OCI-LY7 (cell line): Measurements from ENCODE around the gene MACF1. TPM values are rescaled to one million over a fixed set of nuclear protein-coding genes. Genes with fewer than 3 reads are reported as not detected.
"Not testable (repeated sequence)": the region's sequence is repeated elsewhere in the genome, so short reads cannot be mapped to it uniquely, and the experiment has no call there.

ENCODE experiments used
- BruUV-seq: library from RNA; stranded (reverse); fragments of 400-500 nt; replicated peaks from 2 replicates; lab custom pipeline; 2021; lab: Mats Ljungman, UMichigan
- CTCF ChIA-PET: fragments of 300-600 bp; sonication (Branson Sonifier 250); formaldehyde crosslinking; loops from one replicate; lab custom pipeline; 2022; ENCODE audit warnings: antibody characterized with exemption; ENCODE audit not compliant: unreplicated experiment; lab: Charles Lee
- POLR2A ChIA-PET: fragments of 300-600 bp; sonication (Branson Sonifier 250); formaldehyde crosslinking; loops from one replicate; lab custom pipeline; 2022; ENCODE audit warnings: antibody characterized with exemption; lab: Charles Lee
- DNase-seq: peaks from one replicate; pipeline ENCODE4 v3.0.0-alpha.2; 2015; ENCODE audit warnings: low spot score
- H2AFZ ChIP-seq: fragments of 200-600 bp; sonication (generic), shearing (Covaris generic); 2 replicates; pipeline ENCODE4 v1.6.1; 2014; ENCODE audit warnings: mild to moderate bottlenecking, antibody characterized with exemption, low read length, moderate library complexity
- H3K27ac ChIP-seq: fragments of 200-600 bp; sonication (generic); 2 replicates; pipeline ENCODE4 v1.5.1; 2014; ENCODE audit warnings: mixed run types, low read depth, mild to moderate bottlenecking, moderate library complexity, low read length, inconsistent platforms; ENCODE audit not compliant: poor library complexity, severe bottlenecking
- H3K36me3 ChIP-seq: fragments of 200-600 bp; sonication (generic); 2 replicates; pipeline ENCODE4 v1.6.1; 2014; ENCODE audit warnings: mild to moderate bottlenecking, antibody characterized with exemption, low read length, moderate library complexity, mixed read lengths; ENCODE audit not compliant: insufficient read depth
- H3K4me1 ChIP-seq: fragments of 200-600 bp; sonication (generic); 2 replicates; pipeline ENCODE4 v1.5.1; 2014; ENCODE audit warnings: mild to moderate bottlenecking, low read length; ENCODE audit not compliant: insufficient read depth, poor library complexity, severe bottlenecking
- H3K4me2 ChIP-seq: fragments of 200-600 bp; sonication (generic); 2 replicates; pipeline ENCODE4 v1.6.1; 2014; ENCODE audit warnings: mild to moderate bottlenecking, low read length
- H3K4me3 ChIP-seq: fragments of 200-600 bp; sonication (generic); 2 replicates; pipeline ENCODE4 v1.5.1; 2014; ENCODE audit warnings: mild to moderate bottlenecking, low read depth, low read length; ENCODE audit not compliant: poor library complexity, severe bottlenecking
- H3K79me2 ChIP-seq: fragments of 200-600 bp; sonication (generic); 2 replicates; pipeline ENCODE4 v1.6.1; 2016; ENCODE audit warnings: low read depth, mild to moderate bottlenecking, low read length, moderate library complexity, mixed read lengths; ENCODE audit not compliant: insufficient read depth
- H3K9me2 ChIP-seq: fragments of 200-600 bp; sonication (generic); 2 replicates; pipeline ENCODE4 v1.6.1; 2016; ENCODE audit warnings: mild to moderate bottlenecking, low read length, mixed read lengths; ENCODE audit not compliant: insufficient read depth
- H3K9me3 ChIP-seq: fragments of 200-600 bp; sonication (generic); 2 replicates; pipeline ENCODE4 v1.6.1; 2014; ENCODE audit warnings: mild to moderate bottlenecking, mixed run types, low read length, mixed read lengths
- H4K20me1 ChIP-seq: fragments of 200-600 bp; sonication (generic); 2 replicates; pipeline ENCODE4 v1.6.1; 2014; ENCODE audit warnings: mild to moderate bottlenecking, antibody characterized with exemption, low read length, moderate library complexity, mixed read lengths; ENCODE audit not compliant: insufficient read depth
- EZH2phosphoT487 ChIP-seq: fragments of 200-600 bp; sonication (generic); IDR thresholded peaks from 2 replicates; pipeline ENCODE4 v1.6.1; 2018; ENCODE audit warnings: low read depth, borderline replicate concordance, mild to moderate bottlenecking, mixed run types, antibody characterized with exemption, low read length, moderate library complexity, mixed read lengths
- intact Hi-C: fragments of 100-400 bp; cut with micrococcal nuclease; formaldehyde crosslinking; loops from one replicate; pipeline ENCODE4 v1.10.0; 2022; ENCODE audit not compliant: unreplicated experiment
- total RNA-seq, 2 experiments: library from RNA; depleted of rRNA in 1 of 2; stranded (reverse); fragments of >200 nt in 1 of 2; shearing (Covaris generic) in 1 of 2; gene quantifications; 2 replicates each; pipeline ENCODE4 v1.2.3, GENCODE V29; 2014 to 2022
- TF ChIP-seq, protein P1 (sequence below): fragments of 200-600 bp; sonication (generic); conservative IDR thresholded peaks from 2 replicates; pipeline ENCODE4 v1.5.1; 2014; ENCODE audit warnings: mild to moderate bottlenecking, antibody characterized with exemption, low read length, moderate library complexity, mixed read lengths

Gene MACF1
- total RNA-seq, 2 experiments from 2014 or later = 211 to 220 TPM

- DNase-seq = no peak
- peaks cover 53% of the 10 kb centered on the region; the same call in 1 of the 2 replicates for H3K36me3 ChIP-seq
- CTCF ChIA-PET = interaction anchor here (0.6 kb wide), 1 partner anchor 1146 kb away, joined by 3 read pairs; no protein-coding TSS in a partner anchor
- H3K9me3 ChIP-seq = no peaks in the 10 kb centered on the region
- POLR2A ChIA-PET = no interaction called here
- H3K4me2 ChIP-seq = no peak overlapping the region
- BruUV-seq = no TSS peak
- intact Hi-C loops = no loop called here
- no peak overlapping the region for H3K27ac ChIP-seq
- H3K79me2 ChIP-seq = no peaks in the 10 kb centered on the region
- H3K4me3 ChIP-seq = no peak overlapping the region
- no peaks in the 10 kb centered on the region for H4K20me1 ChIP-seq
- H3K4me1 ChIP-seq = no peaks in the 10 kb centered on the region
- H2AFZ ChIP-seq = no peak overlapping the region
- TF ChIP-seq, protein P1, sequence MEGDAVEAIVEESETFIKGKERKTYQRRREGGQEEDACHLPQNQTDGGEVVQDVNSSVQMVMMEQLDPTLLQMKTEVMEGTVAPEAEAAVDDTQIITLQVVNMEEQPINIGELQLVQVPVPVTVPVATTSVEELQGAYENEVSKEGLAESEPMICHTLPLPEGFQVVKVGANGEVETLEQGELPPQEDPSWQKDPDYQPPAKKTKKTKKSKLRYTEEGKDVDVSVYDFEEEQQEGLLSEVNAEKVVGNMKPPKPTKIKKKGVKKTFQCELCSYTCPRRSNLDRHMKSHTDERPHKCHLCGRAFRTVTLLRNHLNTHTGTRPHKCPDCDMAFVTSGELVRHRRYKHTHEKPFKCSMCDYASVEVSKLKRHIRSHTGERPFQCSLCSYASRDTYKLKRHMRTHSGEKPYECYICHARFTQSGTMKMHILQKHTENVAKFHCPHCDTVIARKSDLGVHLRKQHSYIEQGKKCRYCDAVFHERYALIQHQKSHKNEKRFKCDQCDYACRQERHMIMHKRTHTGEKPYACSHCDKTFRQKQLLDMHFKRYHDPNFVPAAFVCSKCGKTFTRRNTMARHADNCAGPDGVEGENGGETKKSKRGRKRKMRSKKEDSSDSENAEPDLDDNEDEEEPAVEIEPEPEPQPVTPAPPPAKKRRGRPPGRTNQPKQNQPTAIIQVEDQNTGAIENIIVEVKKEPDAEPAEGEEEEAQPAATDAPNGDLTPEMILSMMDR = no peak
- no peak for TF ChIP-seq EZH2phosphoT487
- H3K9me2 ChIP-seq = no peaks in the 10 kb centered on the region
These were observed 270.3 kb downstream of the MACF1 start for GRCh38 chr1:39474810-39475209.

DNA sequence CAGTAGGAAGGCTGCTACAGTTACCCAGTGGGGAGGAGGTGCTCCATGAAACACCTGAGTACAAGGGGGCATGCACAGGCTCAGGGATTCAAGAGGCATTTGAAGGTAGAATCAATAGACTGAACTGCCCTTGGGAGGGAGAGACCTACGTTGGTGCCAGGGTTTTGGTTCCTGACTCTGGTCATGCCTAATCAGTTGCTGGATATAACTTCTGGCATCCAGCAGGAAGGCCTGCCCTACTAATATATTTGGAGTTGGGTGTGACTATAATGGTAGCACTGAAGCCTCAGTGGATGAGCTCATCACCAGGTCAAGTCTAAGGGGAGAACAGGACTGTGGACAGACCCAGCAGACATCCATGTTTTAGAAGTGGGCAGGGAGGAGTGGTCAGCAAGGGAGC lies 271.1 kb downstream of the MACF1 start:
- CTCF ChIA-PET = interaction anchor here (0.6 kb wide), 1 partner anchor 1147 kb away, joined by 3 read pairs; no protein-coding TSS in a partner anchor
- intact Hi-C loops = not testable (repeated sequence)
- peaks cover 52% of the 10 kb centered on the region for H3K36me3 ChIP-seq

DNA sequence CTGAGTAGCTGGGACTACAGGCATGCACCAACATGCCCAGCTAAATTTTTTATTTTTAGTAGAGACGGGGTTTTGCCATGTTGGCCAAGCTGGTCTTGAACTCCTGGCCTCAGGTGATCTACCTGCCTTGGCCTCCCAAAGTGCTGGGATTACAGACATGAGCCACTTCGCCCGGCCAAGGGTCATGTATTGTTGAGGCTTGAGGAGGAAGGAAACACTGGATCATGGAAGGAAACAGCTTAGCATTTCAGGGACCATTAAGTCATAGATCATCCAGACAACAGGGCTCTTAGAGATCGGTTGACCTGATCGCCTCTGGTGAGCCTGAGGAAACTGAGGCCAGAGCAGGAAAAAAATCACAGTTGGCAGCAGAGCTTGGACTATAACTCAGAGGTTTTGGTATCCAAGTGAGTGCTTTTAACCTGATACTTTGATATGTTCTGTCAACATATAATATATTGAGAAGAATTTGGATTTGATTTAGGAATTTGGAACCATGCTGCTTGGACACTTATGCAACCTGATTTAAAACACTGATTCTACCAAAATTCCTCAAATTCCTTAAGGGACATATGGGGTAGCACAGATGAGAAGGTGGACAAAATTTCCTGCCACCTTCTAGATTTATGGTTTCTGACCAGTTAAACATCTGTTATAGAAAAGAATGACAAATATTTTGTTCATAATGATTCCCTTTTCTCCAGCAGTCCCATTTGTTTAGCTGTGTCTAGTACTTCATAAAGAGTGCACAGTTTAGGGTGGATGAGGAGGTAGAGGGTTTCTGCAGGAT lies 273.8 kb downstream of the MACF1 start:
- no peak overlapping the region for H3K4me2 ChIP-seq
- H4K20me1 ChIP-seq = no peaks in the 10 kb centered on the region
- H2AFZ ChIP-seq = no peak overlapping the region
- no TSS peak for BruUV-seq
- DNase-seq = no peak
- H3K36me3 ChIP-seq = peaks cover 47% of the 10 kb centered on the region
- H3K4me1 ChIP-seq = no peaks in the 10 kb centered on the region
- no peaks in the 10 kb centered on the region for H3K79me2 ChIP-seq
- H3K9me2 ChIP-seq = no peaks in the 10 kb centered on the region
- intact Hi-C loops = no loop called here
- H3K27ac ChIP-seq = no peak overlapping the region
- CTCF ChIA-PET = no interaction called here
- no peaks in the 10 kb centered on the region for H3K9me3 ChIP-seq
- no peak for TF ChIP-seq EZH2phosphoT487
- TF ChIP-seq, protein P1 = no peak
- POLR2A ChIA-PET = no interaction called here
- H3K4me3 ChIP-seq = no peak overlapping the region

More for the DNA sequence above, 271.1 kb downstream of the MACF1 start:
- H3K9me2 ChIP-seq, H3K79me2 ChIP-seq, POLR2A ChIA-PET, DNase-seq, H3K4me3 ChIP-seq, H4K20me1 ChIP-seq, BruUV-seq, H2AFZ ChIP-seq, H3K4me1 ChIP-seq, H3K4me2 ChIP-seq, H3K27ac ChIP-seq, H3K9me3 ChIP-seq: not testable (repeated sequence)
